ENCODE measurements around the gene CLCNKB.

CLCNKB gene

DNA sequence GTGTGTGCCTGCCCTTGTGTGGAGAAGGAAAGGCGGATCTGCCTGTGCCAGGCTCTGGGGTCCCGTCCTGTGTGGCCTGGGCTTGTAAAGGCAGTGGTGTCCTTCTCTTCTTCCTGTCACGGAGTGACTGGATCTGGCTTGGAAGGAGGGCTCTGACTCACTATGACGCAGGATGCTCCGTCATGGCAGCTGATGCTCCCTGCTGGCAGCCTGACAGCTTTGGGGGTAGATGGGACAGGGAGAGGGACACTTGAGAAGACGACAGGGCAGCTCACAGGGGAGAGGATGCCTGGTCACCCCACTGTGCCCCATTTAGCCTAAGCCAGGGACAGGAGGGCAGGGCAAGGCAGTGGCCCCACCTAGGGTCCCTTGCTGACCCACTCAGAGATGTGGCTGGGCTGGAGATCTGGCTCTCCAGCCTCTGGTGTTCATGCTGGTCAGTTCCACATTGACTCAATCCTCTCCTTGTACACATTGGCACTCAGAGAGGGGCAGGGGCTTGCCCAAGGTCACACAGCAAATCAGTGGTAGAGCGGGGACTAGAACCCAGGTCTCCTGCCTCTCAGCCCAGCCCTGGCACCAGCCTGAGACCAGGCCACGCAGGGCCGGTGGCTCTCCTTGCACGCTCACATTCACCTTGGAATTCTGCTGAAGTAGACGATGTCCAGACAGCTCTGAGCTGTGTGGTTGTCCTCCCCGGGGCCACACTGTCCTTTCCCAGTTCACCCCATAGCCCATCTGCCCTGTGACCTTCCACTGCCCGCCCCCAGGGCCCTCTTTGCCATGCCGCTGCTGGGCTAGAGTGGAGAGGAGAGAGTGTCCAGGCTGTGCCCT lies 32.7 kb downstream of the CLCNKB start:
- DNase-seq (ENCODE audit: low read depth) = no peak

DNA sequence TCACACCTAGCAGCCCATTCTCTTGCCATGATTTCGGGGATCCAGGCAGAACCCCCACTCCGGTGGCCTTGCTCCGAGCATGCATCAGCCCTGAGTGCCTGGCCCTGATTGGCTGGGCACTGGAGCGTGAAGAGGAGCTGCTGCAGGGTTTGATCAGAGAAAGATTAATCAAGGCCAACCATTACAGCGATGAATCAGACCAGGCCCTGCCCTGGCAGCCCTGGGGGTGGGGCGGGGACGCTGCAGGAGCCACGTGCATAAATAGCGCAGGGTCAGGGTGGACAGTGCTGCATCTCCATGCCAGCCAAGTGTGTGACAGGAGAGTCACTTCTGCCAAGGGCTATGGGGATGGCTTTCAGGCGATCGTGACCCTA lies 33.3 kb downstream of the CLCNKB start:
- DNase-seq (ENCODE audit: low read depth) = no peak

DNA sequence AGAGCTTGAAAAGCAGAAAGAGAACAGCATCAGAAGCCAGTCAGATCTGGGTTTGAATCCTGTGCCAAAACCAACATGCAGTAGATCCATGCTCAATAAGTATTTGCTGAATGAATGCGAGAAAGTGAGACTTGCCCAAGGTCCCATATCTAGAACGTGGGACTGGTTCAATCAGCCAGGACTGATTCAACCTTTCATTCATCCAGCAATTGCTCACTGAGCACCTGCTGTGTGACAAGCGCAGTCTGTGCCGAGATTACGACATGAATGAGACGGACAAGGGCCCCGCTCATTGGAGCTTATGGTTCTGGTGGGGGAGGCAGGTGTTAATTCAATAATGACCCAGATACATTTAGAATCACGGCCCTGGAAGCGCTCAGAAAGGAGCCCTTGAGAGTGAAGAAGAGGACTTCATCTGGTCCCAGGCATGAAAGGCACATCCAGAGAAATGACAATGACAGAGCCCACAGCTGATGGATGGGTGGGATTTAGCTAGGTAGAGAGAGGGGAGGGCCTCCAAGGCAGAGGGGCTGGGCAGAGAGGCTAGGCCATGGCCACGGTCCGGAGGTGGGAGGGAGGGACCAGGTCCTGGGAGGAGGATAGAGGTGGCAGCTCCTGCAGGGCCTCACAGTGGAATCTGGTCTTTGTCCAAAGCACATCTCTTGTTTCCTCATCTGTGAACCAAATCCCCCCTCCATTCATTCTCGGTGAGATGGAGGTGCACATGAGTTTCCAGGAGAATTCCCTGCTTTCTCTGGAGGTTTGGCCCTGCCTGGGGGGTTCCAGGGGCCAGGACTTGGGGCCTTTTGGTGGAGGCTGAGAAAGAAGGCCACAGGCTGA lies 34.0 kb downstream of the CLCNKB start:
- no peak for DNase-seq (ENCODE audit: low read depth)

DNA sequence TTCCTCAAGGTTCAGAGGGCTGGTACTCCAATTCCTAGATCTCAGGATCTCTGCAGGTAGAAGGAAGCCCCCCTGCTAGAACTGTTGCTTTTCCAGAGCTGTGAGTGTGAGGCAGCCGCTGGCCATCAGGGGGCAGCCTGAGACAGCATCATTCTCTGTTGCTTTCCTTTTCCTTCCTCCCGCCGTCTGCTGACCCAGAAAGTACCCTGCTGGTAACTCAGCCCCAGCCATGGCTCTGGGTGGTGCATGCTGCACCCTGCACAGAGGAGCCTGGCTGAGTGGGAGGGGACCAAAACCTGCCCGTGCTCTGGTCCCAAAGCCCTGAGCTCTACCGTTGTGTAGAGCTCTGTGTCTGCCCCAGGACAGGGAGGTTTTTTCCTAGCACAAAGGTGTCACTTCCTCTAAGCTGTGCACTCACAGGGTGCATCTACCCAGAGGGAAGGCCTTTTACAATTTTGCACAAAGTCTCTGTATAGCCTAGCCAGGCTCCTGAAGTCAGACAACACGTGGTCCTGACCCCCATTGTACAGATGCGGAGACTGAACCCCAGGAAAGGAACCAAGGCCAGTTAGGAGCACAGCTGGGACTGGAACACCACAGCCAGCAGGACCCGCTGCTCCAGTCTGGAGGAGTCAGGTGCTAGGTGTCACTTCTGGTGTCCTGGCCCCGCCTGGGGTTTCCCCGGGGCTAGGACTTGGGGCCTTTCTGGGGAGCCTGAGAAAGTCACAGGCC lies 35.5 kb downstream of the CLCNKB start:
- DNase-seq (ENCODE audit: low read depth) = peak; percentile 50

DNA sequence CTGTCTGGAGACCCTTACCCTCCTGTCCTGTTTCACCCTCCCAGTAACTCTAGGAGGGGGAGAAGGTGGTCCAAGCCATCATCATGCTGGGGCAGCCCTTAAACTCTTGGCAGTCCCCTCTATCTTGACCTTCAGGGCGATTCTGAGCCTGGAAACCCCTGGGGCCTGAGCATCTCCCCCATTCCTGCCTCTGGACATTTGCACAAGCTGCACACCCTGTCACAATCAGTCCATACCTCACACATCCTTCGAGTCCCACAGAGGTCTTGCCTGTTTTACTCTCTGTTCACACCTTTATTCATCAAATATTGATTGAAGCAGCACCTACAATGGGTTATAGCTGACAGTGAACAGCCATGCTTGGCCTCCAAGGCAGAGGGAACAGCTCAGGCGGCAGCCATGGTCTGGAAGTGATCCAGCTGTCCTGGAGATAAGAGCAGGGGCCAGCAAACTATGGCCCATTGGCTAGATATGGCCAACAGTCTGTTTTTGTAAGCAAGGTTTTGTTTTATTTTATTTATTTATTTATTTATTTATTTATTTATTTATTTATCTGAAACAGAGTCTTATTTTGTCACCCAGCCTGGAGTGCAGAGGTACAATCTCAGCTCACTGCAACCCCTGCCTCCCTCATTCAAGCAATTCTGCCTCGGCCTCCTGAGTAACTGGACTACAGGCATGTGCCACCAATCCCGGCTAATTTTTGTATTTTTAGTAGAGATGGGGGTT lies 37.0 kb downstream of the CLCNKB start:
- no peak for DNase-seq (ENCODE audit: low read depth)

DNA sequence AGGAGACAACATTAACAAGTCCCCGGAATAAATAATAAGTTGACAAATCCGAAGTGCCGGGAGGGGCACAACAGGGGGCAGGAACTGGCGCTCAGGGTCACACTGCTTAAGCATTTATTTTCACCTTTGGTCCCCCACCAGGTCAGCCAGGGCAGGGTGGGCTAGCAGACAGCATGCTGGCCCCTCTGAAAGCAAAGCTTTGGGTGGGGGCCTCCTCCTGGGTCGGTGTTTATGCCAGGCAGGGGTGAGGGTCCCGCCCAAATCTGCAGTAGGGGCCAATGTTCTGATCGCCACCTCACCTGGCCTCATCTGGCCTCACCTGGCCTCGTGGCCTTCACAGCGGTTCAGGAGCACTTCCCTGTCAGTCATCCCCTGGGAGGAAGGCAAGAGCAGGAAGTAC lies 38.1 kb downstream of the CLCNKB start:
- no peak for DNase-seq (ENCODE audit: low read depth)

DNA sequence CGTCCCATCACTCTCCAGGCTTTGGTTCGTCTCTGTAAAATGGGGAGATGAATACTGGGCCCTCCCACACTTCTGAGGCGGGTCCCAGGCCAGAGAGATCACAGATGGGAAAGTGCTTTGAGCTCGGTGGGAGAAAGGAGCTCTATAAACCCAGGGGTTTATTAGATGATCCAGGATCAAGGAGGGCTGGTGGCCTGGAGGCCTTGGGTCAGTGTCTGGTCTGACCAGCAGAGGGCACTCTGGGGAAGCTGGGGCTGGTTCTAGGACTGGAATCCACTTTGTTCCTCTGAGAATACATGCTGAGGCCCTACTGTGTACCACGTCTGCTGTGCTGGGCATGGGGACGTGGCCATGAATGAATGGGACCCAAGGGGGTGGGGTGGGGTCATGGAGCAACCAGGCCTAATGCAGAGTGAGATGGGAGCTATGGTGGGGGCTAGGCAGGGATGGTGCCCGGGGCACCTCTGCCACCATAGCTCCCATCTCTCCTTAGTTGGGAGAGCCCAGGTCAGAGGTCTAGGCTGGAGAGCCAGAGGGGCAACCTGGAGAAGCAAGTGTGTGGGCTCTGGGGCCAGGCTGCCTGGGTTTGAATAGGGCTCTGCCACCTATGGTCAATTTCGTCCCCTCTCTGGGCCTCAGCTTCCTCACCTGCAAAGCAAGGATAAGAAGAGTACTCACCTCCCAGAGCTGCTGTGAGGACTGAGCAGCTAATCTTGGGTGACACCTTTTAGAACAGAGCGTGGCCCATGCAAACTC lies 38.9 kb downstream of the CLCNKB start:
- peak; percentile 37 for DNase-seq (ENCODE audit: low read depth)

DNA sequence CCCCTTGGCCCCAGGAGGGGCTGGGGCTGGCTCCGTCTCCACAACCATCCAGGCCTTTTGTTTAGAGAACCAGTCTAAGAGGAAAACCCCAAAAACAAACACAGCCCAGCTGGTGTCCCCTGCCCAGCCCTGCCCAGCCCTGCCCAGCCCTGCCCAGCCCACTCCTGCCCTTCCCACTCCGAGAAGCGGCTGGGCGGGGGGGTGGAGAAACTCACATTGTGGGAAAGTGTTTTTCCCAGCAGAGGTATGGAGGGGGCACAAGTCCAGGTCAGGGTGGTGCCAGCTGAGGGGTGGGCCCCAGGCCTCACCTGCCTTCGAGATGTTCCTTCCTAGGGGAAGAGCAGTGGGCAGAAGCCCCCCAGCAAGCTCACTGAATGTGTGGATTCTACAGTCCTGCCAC lies 39.9 kb downstream of the CLCNKB start:
- no peak for DNase-seq (ENCODE audit: low read depth)

DNA sequence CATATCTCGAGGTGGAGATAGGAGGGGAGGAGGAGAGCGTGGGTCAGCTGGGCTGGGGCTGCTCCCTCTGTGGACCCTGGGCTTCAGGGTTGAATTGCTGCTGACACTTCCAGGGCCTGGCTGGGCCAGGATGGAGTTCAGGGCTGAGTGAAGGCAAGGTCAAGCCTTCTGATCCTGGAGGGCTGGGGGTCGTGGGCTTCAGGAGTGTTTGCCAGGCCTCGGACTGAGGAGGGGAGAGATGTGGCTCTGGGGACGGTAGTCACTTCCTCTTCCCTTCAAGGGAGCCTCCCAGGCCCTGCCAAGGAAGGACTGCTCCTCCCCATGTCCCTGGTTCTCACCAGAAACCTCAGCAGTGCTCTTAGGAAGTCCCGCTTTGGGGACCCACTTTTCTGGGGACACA lies 41.9 kb downstream of the CLCNKB start:
- no peak for DNase-seq (ENCODE audit: low read depth)

DNA sequence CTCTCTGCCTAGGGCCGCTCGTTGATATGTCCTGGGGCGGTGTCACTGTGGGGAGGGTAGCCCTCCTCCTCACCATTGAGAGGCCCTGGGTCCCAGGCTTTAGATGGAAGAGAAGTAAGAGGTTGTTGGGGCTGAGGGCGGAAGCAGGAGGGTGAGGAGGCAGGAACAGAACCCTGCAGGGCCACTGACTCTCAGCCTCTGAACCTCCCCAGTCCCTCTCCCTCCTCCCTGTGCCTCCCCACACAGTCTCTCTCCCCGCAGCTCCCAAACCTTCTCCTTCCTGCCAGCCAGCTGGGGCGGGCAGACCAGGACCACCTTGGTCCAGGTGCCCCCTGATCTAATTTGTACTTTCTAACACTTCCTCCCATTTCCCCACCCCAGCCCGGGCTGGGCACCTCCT lies 44.2 kb downstream of the CLCNKB start:
- DNase-seq (ENCODE audit: low read depth) = no peak

DNA sequence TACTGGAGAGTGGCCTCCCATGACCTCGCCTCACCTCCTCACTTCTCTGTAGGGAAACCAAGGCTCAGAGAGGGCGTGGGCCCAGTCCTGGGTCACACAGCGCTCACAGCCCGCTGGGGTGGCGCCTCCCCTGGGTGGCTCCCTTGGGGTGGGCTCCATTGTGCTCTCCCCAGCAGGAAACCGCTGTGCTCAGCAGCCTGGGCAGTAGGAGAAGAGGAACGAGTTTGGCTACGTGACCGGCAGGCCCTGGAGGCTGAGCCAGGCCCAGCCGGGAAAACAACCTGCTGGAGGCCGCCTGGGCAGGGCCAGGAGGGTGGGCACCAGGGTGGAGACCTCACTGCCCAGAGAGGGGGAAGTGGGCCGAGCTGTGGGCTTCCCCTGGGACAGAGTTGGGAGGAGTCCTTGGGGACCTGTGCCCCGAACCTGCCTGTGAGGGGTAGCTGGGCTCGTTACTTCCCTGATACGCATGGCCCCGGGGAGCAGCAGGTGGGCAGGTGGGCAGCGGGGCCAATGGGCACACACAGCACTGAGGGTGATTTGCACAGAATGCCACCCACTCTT lies 44.8 kb downstream of the CLCNKB start:
- no peak for DNase-seq (ENCODE audit: low read depth)

DNA sequence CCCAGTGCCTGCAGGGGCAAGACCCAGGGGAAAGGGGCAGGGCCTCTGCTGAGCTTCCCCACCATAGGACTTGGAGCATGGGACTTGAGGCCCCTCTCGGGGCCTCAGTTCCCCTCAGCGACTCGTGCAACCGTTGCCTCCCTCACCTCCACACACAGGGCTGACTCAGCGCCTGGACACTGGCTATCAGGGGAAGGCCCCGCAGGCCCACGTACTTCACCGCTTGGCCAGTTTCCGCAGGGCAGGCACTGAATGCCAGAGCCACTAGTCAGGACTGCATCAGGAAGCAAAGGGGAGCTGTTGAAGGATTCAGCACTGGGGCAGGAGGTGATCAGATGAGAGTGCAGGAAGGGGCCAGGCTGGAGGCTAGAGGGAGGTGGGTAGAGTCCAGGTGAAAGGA lies 45.4 kb downstream of the CLCNKB start:
- no peak for DNase-seq (ENCODE audit: low read depth)

DNA sequence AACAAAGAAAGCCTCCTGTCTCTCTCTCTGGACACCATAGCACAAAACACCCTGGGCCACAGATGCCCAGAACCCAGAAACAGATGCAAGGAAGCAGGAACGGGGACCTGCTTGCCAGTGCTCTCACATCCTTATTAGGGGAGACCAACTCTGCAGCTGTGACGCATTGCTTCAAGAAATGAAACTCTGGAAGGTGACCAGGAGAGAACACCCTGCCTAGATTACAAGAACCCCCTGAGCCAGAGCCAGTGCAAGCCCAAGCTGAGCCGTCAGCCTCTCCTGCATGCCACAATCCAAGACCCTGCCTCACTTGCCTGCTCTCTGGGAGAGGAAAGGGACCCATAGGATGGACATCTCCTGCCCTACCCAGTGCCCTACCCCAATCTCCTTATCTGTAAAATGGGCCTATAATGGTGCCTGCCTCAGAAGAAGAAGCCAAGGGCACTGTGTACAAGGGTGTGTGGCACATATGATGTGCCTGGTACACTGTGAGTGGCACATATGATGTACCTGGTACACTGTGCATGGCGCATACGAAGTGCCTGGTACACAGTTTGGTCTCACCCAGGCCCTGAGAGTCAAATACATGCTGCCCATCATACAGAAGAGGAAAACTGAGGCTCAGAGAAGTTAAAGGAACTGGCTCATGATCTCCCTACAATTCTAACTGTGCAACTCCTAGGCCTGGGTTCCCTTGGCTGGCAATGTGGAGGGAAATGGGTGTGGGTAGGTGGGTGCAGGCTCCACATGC lies 46.7 kb downstream of the CLCNKB start:
- DNase-seq (ENCODE audit: low read depth) = no peak

DNA sequence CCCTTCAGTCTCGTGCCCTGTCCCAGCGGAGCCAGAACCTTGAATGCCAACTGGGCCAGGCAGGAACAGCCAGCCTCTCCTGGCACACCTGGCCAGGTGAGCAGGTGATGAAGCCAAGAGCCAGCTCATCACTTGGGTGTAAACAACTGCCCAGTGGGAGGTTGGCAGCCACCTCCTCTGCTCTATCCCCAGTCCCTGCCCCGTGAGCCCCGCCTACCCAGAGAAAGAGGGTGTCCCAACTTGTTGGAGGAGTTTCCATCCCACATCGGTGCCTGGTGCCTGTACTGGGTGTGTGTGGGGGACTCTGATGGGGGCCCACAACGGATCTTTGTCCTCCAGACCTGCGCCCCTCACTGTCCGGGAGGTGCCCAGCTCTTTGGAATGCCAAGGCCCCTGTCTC lies 47.7 kb downstream of the CLCNKB start:
- DNase-seq (ENCODE audit: low read depth) = no peak

DNA sequence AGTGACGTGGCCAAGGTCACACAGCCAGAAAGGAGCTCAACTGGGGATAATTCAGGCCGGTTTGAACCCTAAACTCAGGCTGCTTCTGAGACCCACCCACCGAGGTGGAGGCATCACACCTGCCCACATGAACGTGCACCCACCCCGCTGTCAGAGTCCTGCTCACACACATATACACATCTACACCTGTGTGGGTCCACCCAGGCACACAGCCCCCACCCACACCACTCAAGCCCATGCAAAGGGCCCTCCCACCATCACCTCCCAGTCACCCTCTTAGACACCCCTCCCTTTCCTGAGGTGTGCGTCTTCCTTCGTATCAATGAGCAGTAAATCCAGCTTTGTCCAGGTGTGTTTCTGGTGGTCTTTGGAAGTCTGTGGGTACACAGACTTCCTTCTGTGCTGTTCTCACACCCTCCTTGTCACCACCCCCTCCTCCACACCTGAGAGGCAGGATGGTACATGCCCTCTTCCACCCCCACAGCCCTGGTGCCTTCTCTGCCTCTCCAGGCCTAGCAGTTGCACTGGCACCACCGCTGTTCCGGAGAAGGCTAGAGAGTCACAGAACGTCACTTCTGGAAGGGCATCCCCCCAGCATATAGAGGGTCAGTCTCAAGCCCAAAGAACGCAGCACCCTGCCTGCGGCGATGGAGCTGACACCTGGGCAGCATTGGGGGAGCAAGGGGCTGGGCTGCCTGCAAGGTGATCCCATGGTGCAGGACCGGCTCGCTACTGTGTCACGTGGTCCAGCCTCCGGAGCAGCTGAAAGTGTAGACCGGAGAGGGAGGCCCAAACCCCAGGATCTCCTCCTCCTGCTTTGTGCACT lies 48.7 kb downstream of the CLCNKB start:
- DNase-seq (ENCODE audit: low read depth) = no peak

DNA sequence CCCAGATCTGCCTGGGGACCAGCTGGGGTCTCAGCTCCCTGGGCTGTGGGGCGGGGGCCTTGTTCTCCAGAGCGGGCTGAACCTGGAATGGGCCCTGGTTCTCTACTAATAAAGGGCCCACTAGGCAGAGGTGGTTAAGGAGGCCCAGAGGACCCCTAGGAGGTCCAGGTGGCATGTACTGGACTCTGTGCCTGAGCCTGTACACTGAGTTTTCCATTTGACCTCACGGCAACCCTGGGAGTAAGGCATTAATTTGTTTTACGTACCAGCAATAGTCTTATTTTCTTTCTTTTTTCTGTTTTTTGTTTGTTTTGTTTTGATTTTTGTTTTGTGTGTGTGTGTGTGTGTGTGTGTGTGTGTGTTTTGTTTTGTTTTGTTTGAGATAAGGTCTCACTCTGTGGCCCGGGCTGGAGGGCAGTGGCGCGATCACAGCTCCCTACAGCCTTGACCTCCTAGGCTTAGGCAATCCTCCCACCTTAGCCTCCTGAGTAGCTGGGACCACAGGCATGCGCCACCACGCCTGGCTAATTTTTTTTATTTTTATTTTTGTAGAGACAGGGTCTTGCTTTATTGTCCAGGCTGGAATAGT lies 49.4 kb downstream of the CLCNKB start:
- no peak for DNase-seq (ENCODE audit: low read depth)

DNA sequence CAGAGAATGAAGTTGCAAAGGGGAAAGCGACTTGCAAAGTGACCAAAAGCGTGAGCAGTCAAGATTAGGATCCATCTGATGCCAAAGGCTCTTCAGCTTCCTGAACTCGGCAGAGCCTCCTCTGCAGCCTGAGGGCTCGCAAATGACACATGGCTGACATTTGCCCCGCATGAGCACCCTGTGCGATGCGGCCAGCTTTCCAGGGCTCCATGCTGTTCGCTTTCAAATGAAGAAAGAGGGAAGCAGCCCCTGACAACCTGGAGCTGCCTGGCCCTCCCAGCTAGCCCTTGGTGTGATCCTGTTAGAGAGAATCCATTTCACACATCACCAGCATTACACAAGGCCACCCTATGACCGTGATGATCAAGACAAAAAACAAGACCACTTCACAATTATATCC lies 50.0 kb downstream of the CLCNKB start:
- no peak for DNase-seq (ENCODE audit: low read depth)

DNA sequence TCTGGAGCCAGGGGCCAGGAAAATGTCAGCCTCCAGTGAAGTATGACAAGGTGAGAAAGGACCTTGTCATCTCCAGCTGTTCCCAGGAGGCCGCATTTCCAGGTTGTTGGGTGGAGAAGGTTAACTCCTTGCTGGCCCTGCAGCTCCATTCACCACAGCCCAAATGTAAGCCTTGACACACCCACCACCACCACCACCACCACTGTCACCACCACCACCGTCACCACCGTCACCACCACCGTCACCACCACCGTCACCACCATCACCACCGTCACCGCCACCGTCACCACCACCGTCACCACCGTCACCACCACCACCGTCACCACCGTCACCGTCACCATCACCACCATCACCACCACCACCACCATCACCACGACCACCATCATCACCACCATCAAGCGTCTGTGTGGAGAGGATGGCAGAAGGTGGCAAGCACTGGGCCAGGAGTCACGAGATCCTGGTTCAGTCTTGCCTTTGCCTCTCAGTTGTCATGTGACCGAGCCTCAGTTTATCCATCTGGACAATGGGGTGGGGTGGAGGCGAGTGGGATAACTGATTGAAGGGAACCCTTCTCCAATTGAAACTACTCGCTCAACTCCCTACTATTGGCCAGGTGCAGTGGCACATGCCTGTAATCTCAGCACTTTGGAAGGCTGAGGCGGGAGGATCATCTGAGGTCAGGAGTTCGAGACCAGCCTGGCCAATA lies 51.0 kb downstream of the CLCNKB start:
- no peak for DNase-seq (ENCODE audit: low read depth)
